ENCODE results near the gene CNGB1. TPM values are rescaled to one million over a fixed set of nuclear protein-coding genes. Genes with fewer than 3 reads are reported as not detected.

CNGB1 gene
- total and polyA plus RNA-seq, 7 experiments from 2014 or later = not detected

DNA sequence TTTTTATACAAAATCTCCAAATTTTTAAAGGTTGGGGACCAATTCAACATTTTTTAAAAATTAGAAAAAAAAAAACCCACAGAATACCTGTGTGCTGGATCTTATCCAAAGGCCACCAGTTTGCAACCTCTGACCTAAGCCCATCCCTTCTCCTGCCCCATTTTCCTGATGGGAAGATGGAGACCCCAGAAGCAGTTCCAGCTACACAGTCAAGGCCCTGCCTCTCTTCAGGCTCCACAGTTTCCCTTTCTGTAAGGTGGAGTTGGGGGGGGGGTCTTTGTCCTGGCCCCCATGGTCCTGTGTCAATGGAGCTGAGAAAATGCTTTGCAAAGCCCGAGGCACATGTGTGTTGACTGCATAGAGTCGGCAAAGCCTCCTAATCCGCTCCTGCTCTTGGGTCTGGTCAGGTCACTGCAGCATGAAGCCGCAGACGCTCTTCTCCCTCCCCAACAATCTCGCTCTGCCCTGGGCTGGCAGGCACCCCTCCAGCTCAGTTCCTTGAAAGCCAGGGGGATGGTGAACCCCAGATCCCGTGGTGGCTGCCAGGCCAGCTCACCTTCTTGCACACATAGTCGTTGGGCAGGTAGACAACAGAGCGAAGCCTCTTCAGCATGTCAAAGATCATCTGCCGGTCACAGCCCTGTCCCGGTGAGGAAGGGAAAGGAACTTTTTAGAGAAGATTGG, 70.0 kb downstream of the CNGB1 start:
- Histone ChIP-seq H3K4me1 (ENCODE audit: control insufficient read depth in 2 of 2, insufficient read depth in 2 of 2, low read length in 2 of 2) (no peaks in the 10 kb centered on the region), H3K36me3 (ENCODE audit: control insufficient read depth in 2 of 3, insufficient read depth in 3 of 3, low read length in 3 of 3) (no peaks in the 10 kb centered on the region), H3K27ac (ENCODE audit: low read depth, low read length) (no peak overlapping the region), H3K4me3 (ENCODE audit: low read length) (no peak overlapping the region), H3K9me3 (ENCODE audit: control insufficient read depth in 2 of 3, low read length in 3 of 3) (no peaks in the 10 kb centered on the region), H3K27me3 (ENCODE audit: control insufficient read depth in 2 of 2, insufficient read depth in 2 of 2, low read length in 2 of 2) (no peaks in the 10 kb centered on the region)
- ATAC-seq = no peak
- Mint-ChIP-seq H3K27me3 (peaks cover 4 to 11% (median 8%) of the 10 kb centered on the region in 5 donors), H3K27ac (no peak overlapping the region), H3K36me3 (no peaks in the 10 kb centered on the region), H3K4me1 (peaks cover 0 to 5% (median 3%) of the 10 kb centered on the region in 7 donors), H3K4me3 (no peak overlapping the region), H3K9me3 (peaks cover 0 to 2% (median 0%) of the 10 kb centered on the region in 11 donors)
- DNase-seq = no peak
- ChIA-PET CTCF (interaction anchor here (6.2 kb wide), 1 partner anchor 99 kb away, joined by 43 read pairs; the partner anchor contains the start of genes USB1 and ZNF319), POLR2A (interaction anchor here (0.7 kb wide), 1 partner anchor 98 kb away, joined by 4 read pairs; no protein-coding TSS in a partner anchor)
- intact Hi-C loops (cut with micrococcal nuclease) = no loop called here

GRCh38 chr16:57899771-57900661, 70.9 kb downstream of the CNGB1 start:
- DNase-seq = peak; percentile 55 to 81 (median 71)
- ATAC-seq = peak; percentile 86
- Histone ChIP-seq H3K4me1 (ENCODE audit: control insufficient read depth in 2 of 2, insufficient read depth in 2 of 2, low read length in 2 of 2) (no peaks in the 10 kb centered on the region), H3K9me3 (ENCODE audit: control insufficient read depth in 2 of 3, low read length in 3 of 3) (no peaks in the 10 kb centered on the region), H3K27me3 (ENCODE audit: control insufficient read depth in 2 of 2, insufficient read depth in 2 of 2, low read length in 2 of 2) (no peaks in the 10 kb centered on the region), H3K4me3 (ENCODE audit: low read length) (no peak overlapping the region), H3K27ac (ENCODE audit: low read depth, low read length) (no peak overlapping the region), H3K36me3 (ENCODE audit: control insufficient read depth in 2 of 3, insufficient read depth in 3 of 3, low read length in 3 of 3) (no peaks in the 10 kb centered on the region)
- H3K27ac Mint-ChIP-seq = peak overlapping the region in 1 of 9 donors; percentile 1
- H3K9me3 Mint-ChIP-seq = peaks cover 0 to 2% (median 0%) of the 10 kb centered on the region in 11 donors
- CTCF ChIA-PET = interaction anchor here (0.6 to 6.2 kb wide), 6 partner anchors 66 to 1360 kb away, joined by 3 to 43 read pairs (median 3); partner anchors contain the start of genes USB1 and ZNF319
- no peaks in the 10 kb centered on the region for H3K36me3 Mint-ChIP-seq
- H3K4me1 Mint-ChIP-seq = peaks cover under 1 to 6% (median 3%) of the 10 kb centered on the region in 7 donors
- H3K27me3 Mint-ChIP-seq = peaks cover 4 to 11% (median 8%) of the 10 kb centered on the region in 5 donors
- POLR2A ChIA-PET = interaction anchor here (1.1 kb wide), 1 partner anchor 100 kb away, joined by 3 read pairs; the partner anchor contains the start of gene ZNF319
- H3K4me3 Mint-ChIP-seq = no peak overlapping the region
- intact Hi-C loops (cut with micrococcal nuclease) = loop anchor here (1.0 to 10.0 kb wide), 8 partner anchors 101 to 856 kb away; partner anchors contain the start of genes USB1 (in 2 of the 2) and CSNK2A2 (in 1 of the 2)

GRCh38 chr16:57898961-57899360, 72.0 kb downstream of the CNGB1 start:
- Histone ChIP-seq H3K27ac (ENCODE audit: low read depth, low read length) (no peak overlapping the region), H3K4me3 (ENCODE audit: low read length) (no peak overlapping the region), H3K4me1 (ENCODE audit: control insufficient read depth in 2 of 2, insufficient read depth in 2 of 2, low read length in 2 of 2) (no peaks in the 10 kb centered on the region), H3K27me3 (ENCODE audit: control insufficient read depth in 2 of 2, insufficient read depth in 2 of 2, low read length in 2 of 2) (no peaks in the 10 kb centered on the region), H3K9me3 (ENCODE audit: control insufficient read depth in 2 of 3, low read length in 3 of 3) (no peaks in the 10 kb centered on the region), H3K36me3 (ENCODE audit: control insufficient read depth in 2 of 3, insufficient read depth in 3 of 3, low read length in 3 of 3) (no peaks in the 10 kb centered on the region)
- intact Hi-C loops (cut with micrococcal nuclease) = loop anchor here (1.0 to 10.0 kb wide), 8 partner anchors 102 to 857 kb away; partner anchors contain the start of genes USB1 (in 2 of the 2) and CSNK2A2 (in 1 of the 2)
- H3K4me1 Mint-ChIP-seq = peaks cover 10 to 16% (median 12%) of the 10 kb centered on the region in 7 donors
- no peak for DNase-seq
- no peak overlapping the region for H3K4me3 Mint-ChIP-seq
- POLR2A ChIA-PET = interaction anchor here (0.8 kb wide), 1 partner anchor 111 kb away, joined by 3 read pairs; no protein-coding TSS in a partner anchor
- H3K27me3 Mint-ChIP-seq = peaks cover 4 to 11% (median 10%) of the 10 kb centered on the region in 5 donors
- no peak overlapping the region for H3K27ac Mint-ChIP-seq
- peaks cover 0 to 2% (median 0%) of the 10 kb centered on the region in 11 donors for H3K9me3 Mint-ChIP-seq
- CTCF ChIA-PET = interaction anchor here (0.7 to 6.2 kb wide), 6 partner anchors 10 to 125 kb away, joined by 3 to 43 read pairs (median 4); partner anchors contain the start of genes USB1 and ZNF319
- no peak for ATAC-seq
- H3K36me3 Mint-ChIP-seq = no peaks in the 10 kb centered on the region

DNA sequence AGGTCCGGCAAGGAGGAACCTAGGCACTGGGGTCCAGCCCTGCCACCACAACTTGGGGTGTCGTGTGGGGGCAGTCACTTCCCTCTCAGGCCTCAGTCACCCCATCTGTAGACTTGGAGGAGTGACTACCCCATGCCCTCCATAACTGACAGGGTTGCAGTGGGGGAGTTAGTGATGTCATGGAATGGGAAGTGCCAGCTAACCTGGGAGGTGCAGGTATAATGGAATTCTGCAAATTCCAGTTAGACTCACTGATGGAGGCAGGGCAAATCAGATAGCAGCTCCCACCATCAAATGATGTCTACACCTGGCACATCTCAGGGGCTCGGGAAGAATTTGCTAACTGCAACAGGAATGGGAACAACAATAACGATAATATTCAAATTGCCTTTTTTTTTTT, 72.9 kb downstream of the CNGB1 start:
- no peaks in the 10 kb centered on the region for H3K36me3 Mint-ChIP-seq
- H3K27ac Mint-ChIP-seq = no peak overlapping the region
- H3K4me1 Mint-ChIP-seq = peaks cover 12 to 18% (median 14%) of the 10 kb centered on the region in 7 donors
- Histone ChIP-seq H3K27ac (ENCODE audit: low read depth, low read length) (no peak overlapping the region), H3K4me1 (ENCODE audit: control insufficient read depth in 2 of 2, insufficient read depth in 2 of 2, low read length in 2 of 2) (no peaks in the 10 kb centered on the region), H3K27me3 (ENCODE audit: control insufficient read depth in 2 of 2, insufficient read depth in 2 of 2, low read length in 2 of 2) (no peaks in the 10 kb centered on the region), H3K9me3 (ENCODE audit: control insufficient read depth in 2 of 3, low read length in 3 of 3) (no peaks in the 10 kb centered on the region), H3K36me3 (ENCODE audit: control insufficient read depth in 2 of 3, insufficient read depth in 3 of 3, low read length in 3 of 3) (no peaks in the 10 kb centered on the region), H3K4me3 (ENCODE audit: low read length) (no peak overlapping the region)
- peaks cover 5 to 11% (median 8%) of the 10 kb centered on the region in 5 donors for H3K27me3 Mint-ChIP-seq
- DNase-seq (no peak), ATAC-seq (no peak)
- H3K4me3 Mint-ChIP-seq = no peak overlapping the region
- ChIA-PET CTCF (interaction anchor here (0.8 to 6.2 kb wide), 3 partner anchors 11 to 102 kb away, joined by 3 to 43 read pairs (median 6); partner anchors contain the start of genes USB1 and ZNF319), POLR2A (no interaction called here)
- intact Hi-C loops (cut with micrococcal nuclease) = loop anchor here (2.0 to 10.0 kb wide), 3 partner anchors 229 to 589 kb away; no protein-coding TSS in a partner anchor
- peaks cover 0 to 2% (median 0%) of the 10 kb centered on the region in 11 donors for H3K9me3 Mint-ChIP-seq

- H3K4me3 ChIP-seq (ENCODE audit: low read length) = no peak overlapping the region
- H3K27ac ChIP-seq (ENCODE audit: low read depth, low read length) = no peak overlapping the region
- peaks cover 12 to 22% (median 18%) of the 10 kb centered on the region in 7 donors for H3K4me1 Mint-ChIP-seq
- H3K27me3 Mint-ChIP-seq = peaks cover 6 to 12% (median 8%) of the 10 kb centered on the region in 5 donors
- ATAC-seq (no peak), DNase-seq (no peak)
- H3K36me3 Mint-ChIP-seq = no peaks in the 10 kb centered on the region
- H3K9me3 Mint-ChIP-seq = no peaks in the 10 kb centered on the region
- no peak overlapping the region for H3K4me3 Mint-ChIP-seq
- ChIA-PET POLR2A (no interaction called here), CTCF (interaction anchor here (0.8 to 6.2 kb wide), 2 partner anchors 63 to 103 kb away, joined by 3 to 43 read pairs; partner anchors contain the start of genes USB1 and ZNF319)
- no peaks in the 10 kb centered on the region for H3K4me1 ChIP-seq (ENCODE audit: control insufficient read depth in 2 of 2, insufficient read depth in 2 of 2, low read length in 2 of 2)
- intact Hi-C loops (cut with micrococcal nuclease) = loop anchor here (10.0 kb wide), 1 partner anchor 322 kb away; no protein-coding TSS in a partner anchor
- H3K27ac Mint-ChIP-seq = no peak overlapping the region
- no peaks in the 10 kb centered on the region for H3K9me3 ChIP-seq (ENCODE audit: control insufficient read depth in 2 of 3, low read length in 3 of 3)
- H3K27me3 ChIP-seq (ENCODE audit: control insufficient read depth in 2 of 2, insufficient read depth in 2 of 2, low read length in 2 of 2) = no peaks in the 10 kb centered on the region
- no peaks in the 10 kb centered on the region for H3K36me3 ChIP-seq (ENCODE audit: control insufficient read depth in 2 of 3, insufficient read depth in 3 of 3, low read length in 3 of 3)
Measured at GRCh38 chr16:57897053-57897784, 73.7 kb downstream of the CNGB1 start.

Data from naive thymus-derived CD4-positive, alpha-beta T cell (primary cell).